Activated naive CD4-positive, alpha-beta T cell treated with anti-CD3 and anti-CD28 coated beads, Interleukin-2, amount 10 ng/mL, durations not matched to agents 7 days and 5 days (primary cell): Measurements from ENCODE around the gene CDH13.

ENCODE experiments used
- CTCF ChIA-PET: fragments of 350-600 bp; sonication (Branson Sonifier 250); formaldehyde crosslinking; loops from one replicate; lab custom pipeline; 2021; ENCODE audit warnings: antibody characterized with exemption; lab: Charles Lee
- DNase-seq: peaks from one replicate; pipeline ENCODE4 v3.0.0-alpha.2; 2020
- H3K27ac Mint-ChIP-seq: one replicate; pipeline ENCODE4 v1.8.0; 2021; ENCODE audit warnings: mild to moderate bottlenecking, moderate library complexity, mixed read lengths
- H3K27me3 Mint-ChIP-seq: one replicate; pipeline ENCODE4 v1.8.0; 2021; ENCODE audit warnings: mild to moderate bottlenecking, mixed read lengths
- H3K36me3 Mint-ChIP-seq: one replicate; pipeline ENCODE4 v1.8.0; 2021; ENCODE audit warnings: mixed read lengths
- H3K4me1 Mint-ChIP-seq: one replicate; pipeline ENCODE4 v1.8.0; 2021; ENCODE audit warnings: mixed read lengths
- H3K4me3 Mint-ChIP-seq: one replicate; pipeline ENCODE4 v1.8.0; 2021; ENCODE audit warnings: mild to moderate bottlenecking, moderate library complexity, mixed read lengths
- H3K9me3 Mint-ChIP-seq: one replicate; pipeline ENCODE4 v1.8.0; 2021; ENCODE audit warnings: mixed read lengths

Gene CDH13

DNA sequence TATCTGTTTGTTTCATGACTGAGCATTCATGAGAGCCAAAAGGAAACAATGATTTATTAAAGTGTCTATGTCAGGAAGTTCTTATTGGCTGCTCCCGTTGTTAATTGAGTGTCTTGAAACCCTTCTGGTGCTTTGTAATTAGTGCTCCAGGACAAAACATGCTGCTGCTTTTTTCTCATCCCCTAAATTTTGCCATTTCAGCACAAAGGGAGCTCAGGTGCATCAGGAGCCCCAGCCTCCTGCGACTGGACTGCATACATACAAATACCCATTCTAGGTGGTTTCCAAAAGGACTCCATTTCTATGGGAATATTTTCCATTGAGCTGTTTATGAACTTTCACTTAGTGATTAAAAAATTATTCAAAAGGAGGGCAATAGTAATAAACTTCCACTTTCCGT lies 354.0 kb downstream of the CDH13 start:
- Mint-ChIP-seq H3K4me3 (no peak overlapping the region), H3K9me3 (peaks cover 11% of the 10 kb centered on the region), H3K4me1 (no peaks in the 10 kb centered on the region), H3K27ac (no peak overlapping the region), H3K36me3 (no peaks in the 10 kb centered on the region), H3K27me3 (no peaks in the 10 kb centered on the region)
- DNase-seq: no peak
- CTCF ChIA-PET: no interaction called here

DNA sequence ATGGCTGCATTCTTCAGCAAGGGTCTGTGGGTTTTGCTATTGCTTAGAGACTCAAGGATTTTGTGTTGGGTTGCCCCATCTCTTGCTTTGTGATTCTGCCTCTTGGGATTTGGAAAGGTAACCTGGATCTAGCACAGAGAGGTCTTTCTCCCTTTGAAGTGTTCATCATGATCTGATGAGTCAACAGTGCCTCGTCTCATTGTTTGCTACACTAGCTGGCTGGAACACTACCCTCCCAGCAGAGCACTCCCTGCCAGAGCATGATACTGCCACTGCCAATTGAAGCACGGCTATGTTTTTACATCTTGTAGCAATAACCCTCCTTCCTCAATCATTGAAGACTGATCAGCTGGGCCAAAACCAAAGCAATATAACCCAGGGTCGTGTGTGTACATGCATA lies 361.0 kb downstream of the CDH13 start:
- Mint-ChIP-seq H3K9me3 (peaks cover 5% of the 10 kb centered on the region), H3K27ac (no peak overlapping the region), H3K36me3 (no peaks in the 10 kb centered on the region), H3K4me3 (no peak overlapping the region), H3K27me3 (no peaks in the 10 kb centered on the region), H3K4me1 (no peaks in the 10 kb centered on the region)
- CTCF ChIA-PET: no interaction called here
- DNase-seq: no peak

DNA sequence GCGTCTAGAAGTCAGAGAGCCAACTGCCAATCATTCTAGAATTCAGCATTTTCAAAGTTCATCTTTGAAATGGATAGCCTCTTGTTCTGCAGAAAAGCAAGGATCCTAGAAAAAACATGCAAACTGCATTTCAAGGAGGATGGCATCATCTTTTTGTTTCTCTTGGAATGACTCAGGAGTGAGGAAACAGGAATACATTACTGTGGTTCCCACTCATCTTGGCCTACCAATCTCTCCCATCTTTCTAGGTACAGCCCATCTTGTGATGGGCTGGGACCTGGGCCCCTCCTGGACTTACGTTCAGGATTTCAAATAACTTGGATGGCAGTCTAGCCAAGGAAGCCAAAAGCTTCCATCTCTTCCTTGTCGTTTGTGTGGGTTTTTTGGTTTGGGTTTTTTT lies 363.4 kb downstream of the CDH13 start:
- Mint-ChIP-seq H3K9me3 (peaks cover 5% of the 10 kb centered on the region), H3K36me3 (no peaks in the 10 kb centered on the region), H3K4me1 (no peaks in the 10 kb centered on the region), H3K27ac (no peak overlapping the region), H3K4me3 (no peak overlapping the region), H3K27me3 (no peaks in the 10 kb centered on the region)
- DNase-seq: no peak
- CTCF ChIA-PET: no interaction called here

DNA sequence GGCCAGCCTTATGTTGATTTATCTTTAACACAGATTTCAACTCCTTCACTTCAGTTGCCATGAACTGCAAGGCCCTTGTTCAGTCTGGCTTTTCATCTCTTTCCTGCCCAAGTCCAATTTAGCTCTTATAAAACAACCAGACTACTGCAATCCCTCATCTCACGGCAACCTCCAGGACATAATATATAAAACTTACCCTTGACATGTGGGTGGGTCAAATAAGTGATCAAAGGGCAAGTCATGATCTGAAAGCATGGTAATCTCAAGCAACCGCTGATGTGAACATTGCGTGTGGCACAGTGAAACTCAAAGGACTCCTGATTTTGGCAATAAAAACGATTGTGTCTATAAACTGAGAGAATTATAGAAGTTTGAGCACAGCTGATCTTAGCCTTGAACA lies 364.6 kb downstream of the CDH13 start:
- no peak for DNase-seq
- Mint-ChIP-seq H3K27ac (no peak overlapping the region), H3K36me3 (no peaks in the 10 kb centered on the region), H3K9me3 (peaks cover 5% of the 10 kb centered on the region), H3K27me3 (no peaks in the 10 kb centered on the region), H3K4me3 (no peak overlapping the region), H3K4me1 (no peaks in the 10 kb centered on the region)
- CTCF ChIA-PET: no interaction called here

DNA sequence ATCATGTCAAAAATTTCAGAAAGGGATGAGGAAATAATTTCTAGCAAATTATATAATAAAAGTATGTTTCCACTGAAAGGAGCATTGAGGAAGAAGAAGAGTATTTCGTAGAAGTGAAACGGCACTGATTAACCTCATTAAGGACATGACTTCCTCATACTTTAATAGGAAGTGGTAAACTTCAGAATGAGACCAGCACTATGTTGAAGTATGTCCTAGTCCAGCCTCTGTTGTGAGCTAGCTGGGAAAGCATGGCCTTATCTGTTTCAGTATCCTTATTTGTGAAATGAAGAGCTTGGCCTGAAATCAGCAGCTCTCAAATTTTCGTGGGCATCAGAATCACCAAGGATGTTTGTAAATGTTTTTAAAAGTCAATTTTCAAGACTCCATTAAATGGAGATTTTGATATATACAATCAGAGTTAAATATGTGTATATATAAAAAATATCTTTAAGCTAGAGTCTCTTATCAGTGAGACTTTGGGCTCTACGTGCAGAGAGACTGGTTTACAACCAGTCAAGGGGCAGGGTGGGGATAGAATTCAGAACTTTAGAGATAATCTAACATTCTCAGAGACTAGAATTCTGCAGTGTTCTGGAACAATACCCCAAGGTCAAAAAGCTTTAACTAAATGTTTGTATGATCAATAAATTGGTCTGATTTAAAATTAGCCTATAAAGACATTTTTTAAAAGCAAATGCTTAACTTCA lies 365.4 kb downstream of the CDH13 start:
- no peaks in the 10 kb centered on the region for H3K27me3 Mint-ChIP-seq
- no peak for DNase-seq
- no peaks in the 10 kb centered on the region for H3K36me3 Mint-ChIP-seq
- H3K4me3 Mint-ChIP-seq: no peak overlapping the region
- CTCF ChIA-PET: no interaction called here
- H3K9me3 Mint-ChIP-seq: peaks cover 5% of the 10 kb centered on the region
- H3K4me1 Mint-ChIP-seq: no peaks in the 10 kb centered on the region
- H3K27ac Mint-ChIP-seq: no peak overlapping the region

DNA sequence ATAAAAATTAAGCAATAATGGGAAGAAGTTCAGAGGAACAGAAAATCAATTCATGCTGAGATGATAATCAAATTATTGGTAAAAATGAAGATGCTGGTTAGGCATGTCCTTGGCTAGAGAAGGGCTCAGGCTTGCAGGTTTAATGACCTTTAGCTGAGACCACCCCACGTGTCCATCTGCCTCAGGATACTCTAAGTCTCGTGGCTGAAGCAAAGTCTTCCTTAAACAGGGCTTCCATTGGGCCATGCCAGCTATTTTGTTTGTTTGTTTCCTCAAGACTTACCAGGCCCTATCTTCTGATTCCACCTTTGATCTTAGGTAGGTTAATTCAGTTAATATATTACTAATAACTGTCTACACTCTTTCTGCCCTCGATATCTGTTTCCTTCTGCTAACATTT lies 366.0 kb downstream of the CDH13 start:
- CTCF ChIA-PET: no interaction called here
- Mint-ChIP-seq H3K9me3 (peaks cover 5% of the 10 kb centered on the region), H3K27ac (no peak overlapping the region), H3K4me1 (no peaks in the 10 kb centered on the region), H3K27me3 (no peaks in the 10 kb centered on the region), H3K4me3 (no peak overlapping the region), H3K36me3 (no peaks in the 10 kb centered on the region)
- DNase-seq: no peak

DNA sequence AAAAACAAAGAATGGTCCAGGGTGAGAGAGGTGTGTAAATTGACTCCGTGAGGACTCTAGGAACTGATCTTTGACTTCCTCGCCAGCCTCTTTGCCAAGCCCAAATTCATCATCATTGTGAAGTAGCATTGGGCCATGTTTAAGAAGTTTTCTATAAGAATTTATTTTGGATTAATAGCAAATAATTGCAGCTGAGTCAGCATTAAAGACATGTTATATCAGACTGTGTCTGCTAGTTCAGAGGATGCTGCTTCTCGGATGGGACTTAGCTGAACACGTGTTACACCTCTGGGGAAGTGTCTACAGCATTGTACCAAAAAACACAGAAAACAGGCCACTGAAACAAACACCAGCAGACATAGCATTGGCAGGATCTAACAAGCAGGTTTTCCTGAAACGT lies 366.6 kb downstream of the CDH13 start:
- CTCF ChIA-PET: no interaction called here
- Mint-ChIP-seq H3K4me1 (no peaks in the 10 kb centered on the region), H3K4me3 (no peak overlapping the region), H3K9me3 (peaks cover 3% of the 10 kb centered on the region), H3K27ac (no peak overlapping the region), H3K27me3 (no peaks in the 10 kb centered on the region), H3K36me3 (no peaks in the 10 kb centered on the region)
- no peak for DNase-seq

DNA sequence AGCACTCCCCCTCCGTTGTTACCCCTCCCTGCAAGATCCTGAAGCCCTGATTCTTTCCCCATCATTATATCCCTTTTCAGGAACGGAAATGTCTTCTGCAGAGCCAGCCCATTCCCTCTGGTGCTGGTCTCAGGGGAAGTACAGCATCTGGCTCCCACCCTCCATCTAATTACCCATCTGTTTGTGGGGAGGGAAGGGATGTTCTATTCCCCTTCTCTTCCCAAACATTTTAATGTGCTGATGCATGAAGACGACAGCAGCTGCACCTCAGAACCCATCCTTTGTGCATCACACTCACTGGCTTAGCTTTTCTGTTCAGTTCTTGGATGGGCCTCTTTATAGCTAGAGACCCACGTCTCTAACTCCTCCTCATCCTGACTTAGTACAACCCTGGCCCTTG lies 367.2 kb downstream of the CDH13 start:
- Mint-ChIP-seq H3K27me3 (no peaks in the 10 kb centered on the region), H3K4me1 (no peaks in the 10 kb centered on the region), H3K36me3 (no peaks in the 10 kb centered on the region), H3K9me3 (peaks cover 3% of the 10 kb centered on the region), H3K27ac (no peak overlapping the region), H3K4me3 (no peak overlapping the region)
- CTCF ChIA-PET: no interaction called here
- DNase-seq: no peak

DNA sequence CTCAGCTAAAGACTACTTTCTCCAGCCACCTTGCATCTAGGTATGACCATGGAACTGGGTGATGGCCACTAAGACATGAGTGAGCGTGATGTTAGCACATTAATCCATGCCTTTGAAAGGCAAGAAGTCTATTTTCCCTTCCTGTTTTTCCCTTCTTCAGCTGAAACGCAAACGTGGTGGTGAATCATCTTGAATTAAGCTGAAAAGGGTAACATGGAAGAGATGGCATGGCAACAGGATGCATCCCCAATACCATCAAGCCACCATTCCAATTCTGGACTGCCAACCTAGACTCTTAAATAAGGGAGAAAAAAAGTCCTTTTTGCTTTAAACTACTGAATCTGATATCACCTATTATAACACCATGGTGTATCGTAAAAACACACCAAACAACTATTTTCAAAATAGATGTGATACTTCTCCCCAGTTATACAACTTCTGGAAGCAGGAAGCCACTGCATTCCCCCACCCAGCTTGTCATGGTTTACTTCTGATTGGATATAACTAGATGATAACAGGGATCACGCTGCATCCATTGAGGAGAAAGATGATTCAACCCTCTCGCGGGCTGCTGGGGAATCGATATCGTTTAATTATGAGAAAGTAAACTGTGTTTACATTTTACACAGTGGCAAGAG lies 368.6 kb downstream of the CDH13 start:
- Mint-ChIP-seq H3K4me3 (no peak overlapping the region), H3K27me3 (no peaks in the 10 kb centered on the region), H3K9me3 (no peaks in the 10 kb centered on the region), H3K27ac (no peak overlapping the region), H3K4me1 (no peaks in the 10 kb centered on the region), H3K36me3 (no peaks in the 10 kb centered on the region)
- no peak for DNase-seq
- CTCF ChIA-PET: no interaction called here

DNA sequence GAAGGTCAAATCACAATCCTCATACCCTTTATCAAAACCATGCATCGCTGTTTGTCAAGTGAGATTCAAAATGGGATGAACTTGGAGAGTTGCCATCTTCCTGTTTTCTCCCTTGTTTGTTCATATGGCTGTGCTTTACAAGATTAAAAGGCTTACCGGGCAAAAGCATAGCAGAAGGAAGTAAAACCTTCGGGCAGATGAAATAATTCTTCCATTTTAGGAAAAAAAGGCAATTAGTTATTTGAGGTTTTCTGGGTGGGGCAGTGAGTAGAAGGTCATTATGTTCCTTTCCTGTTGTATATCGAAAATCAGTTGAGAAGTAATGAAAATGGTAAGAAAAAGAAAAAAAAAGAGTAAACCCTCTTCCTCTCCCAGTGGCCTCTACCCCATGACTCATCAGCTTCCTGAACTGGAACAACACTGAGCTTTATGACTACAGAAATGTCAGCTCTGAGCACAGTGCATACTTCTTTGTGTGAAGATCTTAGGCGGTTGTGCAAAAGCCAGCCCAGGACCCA lies 369.2 kb downstream of the CDH13 start:
- no peaks in the 10 kb centered on the region for H3K4me1 Mint-ChIP-seq
- CTCF ChIA-PET: no interaction called here
- peaks cover 3% of the 10 kb centered on the region for H3K9me3 Mint-ChIP-seq
- no peak overlapping the region for H3K27ac Mint-ChIP-seq
- H3K4me3 Mint-ChIP-seq: no peak overlapping the region
- H3K27me3 Mint-ChIP-seq: no peaks in the 10 kb centered on the region
- no peaks in the 10 kb centered on the region for H3K36me3 Mint-ChIP-seq
- DNase-seq: no peak

DNA sequence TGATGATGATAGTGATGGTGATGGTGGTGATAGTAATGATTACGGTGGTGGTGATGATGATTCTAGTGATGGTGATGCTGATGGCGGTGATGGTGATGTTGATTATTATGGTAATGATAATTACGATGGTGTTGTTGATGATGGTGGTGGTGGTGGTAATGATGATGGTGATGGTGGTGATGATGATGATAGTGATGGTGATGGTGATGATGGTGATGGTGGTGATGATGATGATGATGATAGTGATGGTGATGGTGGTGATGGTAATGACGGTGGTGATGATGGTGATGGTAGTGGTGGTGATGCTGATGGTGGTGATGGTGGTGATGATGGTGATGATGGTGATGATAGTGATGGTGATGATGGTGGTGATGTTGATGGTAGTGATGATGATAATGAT lies 370.0 kb downstream of the CDH13 start:
- DNase-seq: no peak

DNA sequence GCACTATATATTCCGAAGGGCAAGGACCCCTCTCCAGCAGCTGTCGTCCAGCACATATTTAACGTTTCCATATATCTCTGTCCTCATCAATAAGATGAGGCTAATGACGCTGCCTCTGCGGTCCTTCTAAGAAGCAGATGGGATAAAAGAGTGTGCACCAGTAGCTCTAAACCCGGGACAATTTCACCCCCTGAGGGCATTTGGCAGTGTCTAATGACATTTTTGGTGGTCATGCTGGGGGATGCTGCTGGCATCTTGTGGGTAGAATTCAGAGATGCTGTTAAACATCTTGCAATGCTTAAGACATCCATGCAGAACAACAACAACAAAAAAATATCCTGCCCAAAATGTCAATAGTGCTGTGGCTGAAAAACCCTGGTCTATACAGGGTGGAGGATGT lies 372.9 kb downstream of the CDH13 start:
- Mint-ChIP-seq H3K27ac (no peak overlapping the region), H3K27me3 (no peaks in the 10 kb centered on the region), H3K4me1 (no peaks in the 10 kb centered on the region), H3K36me3 (no peaks in the 10 kb centered on the region), H3K9me3 (peaks cover 12% of the 10 kb centered on the region), H3K4me3 (no peak overlapping the region)
- CTCF ChIA-PET: no interaction called here
- no peak for DNase-seq

More for the DNA sequence above, 370.0 kb downstream of the CDH13 start:
- H3K4me1 Mint-ChIP-seq: no peaks in the 10 kb centered on the region
- H3K27me3 Mint-ChIP-seq: no peaks in the 10 kb centered on the region
- H3K4me3 Mint-ChIP-seq: no peak overlapping the region
- peaks cover 8% of the 10 kb centered on the region for H3K9me3 Mint-ChIP-seq
- H3K36me3 Mint-ChIP-seq: no peaks in the 10 kb centered on the region
- H3K27ac Mint-ChIP-seq: no peak overlapping the region
- CTCF ChIA-PET: no interaction called here

DNA sequence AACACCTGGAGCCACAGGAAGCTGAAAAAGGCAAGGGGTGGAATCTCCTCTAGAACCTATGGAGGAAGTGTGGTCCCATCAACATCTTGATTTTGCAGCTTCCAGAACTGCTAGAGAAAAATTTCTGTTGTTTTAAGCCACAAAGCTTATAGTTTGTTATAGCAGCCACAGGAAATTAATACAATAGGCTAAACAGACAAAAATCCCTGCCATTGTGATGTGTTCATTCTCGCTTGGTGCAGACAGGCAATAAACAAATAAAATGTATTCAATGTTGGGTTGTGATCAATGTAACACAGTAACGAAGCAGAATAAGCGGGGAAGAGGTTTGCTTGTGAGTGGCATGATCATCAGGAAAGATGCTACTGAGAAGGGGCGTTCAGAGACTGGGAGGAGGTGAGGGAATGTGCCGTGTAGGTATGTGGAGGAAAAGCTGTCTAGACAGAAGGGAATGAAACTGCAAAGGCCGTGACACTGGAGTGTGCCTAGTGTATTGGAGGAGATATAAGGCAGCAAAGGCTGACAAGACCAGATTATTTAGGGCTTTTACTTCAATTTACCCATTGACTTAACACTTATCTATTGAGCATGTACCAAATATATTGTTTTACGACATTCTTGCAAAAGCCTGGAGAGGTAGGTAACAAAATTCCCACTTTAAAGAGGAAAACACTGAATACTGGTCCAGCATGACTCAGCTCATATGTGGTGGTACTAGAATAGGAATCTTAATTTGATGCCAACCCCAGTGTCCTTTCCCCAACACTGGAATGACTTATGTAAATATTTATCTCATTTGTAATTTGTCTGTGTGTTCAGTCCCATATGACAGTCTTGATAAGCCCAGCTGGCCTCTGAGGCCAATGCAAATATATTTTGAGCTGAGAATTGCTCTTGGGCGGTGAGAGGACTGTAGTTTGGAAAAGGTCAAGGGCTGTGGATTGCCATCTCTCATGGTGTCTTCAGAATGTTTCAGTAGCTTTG lies 375.9 kb downstream of the CDH13 start:
- no peak for DNase-seq

DNA sequence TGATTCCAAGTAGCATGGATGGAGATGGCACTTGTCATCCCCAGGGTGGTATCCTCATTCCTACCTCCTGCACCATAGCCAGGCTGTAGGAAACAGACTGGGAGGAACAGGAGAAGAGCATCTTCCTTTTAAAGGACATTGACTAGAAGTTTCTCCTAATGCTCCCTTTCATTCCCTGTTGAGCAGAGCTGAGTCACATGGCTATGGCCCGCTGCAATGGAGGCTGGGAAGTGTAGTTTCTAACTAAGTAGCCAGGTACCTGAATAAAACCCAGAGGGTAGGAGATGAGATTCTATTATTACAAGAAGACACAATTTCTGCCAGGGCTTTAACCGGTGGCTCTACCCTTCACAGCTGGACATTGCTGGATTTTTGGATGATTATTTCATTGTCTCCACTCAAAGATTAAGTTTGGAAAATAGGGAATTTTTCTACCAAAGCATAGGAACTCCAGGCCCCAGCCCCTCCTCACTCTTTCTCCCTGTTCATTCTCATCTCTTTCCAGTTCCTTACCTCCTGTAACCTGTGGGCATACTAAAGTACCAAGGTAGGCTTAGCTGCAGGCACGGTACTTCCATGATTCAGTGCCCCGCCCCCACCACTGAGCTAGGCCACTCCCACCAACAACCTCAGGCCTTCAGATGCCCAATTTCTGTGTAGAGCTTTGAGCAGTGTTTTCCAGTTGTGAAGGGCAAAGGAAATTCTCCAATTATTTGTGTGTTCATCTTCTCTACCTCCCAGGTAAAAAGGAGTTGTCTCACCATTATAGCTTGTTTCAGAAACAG lies 378.3 kb downstream of the CDH13 start:
- CTCF ChIA-PET: no interaction called here
- Mint-ChIP-seq H3K27me3 (no peaks in the 10 kb centered on the region), H3K36me3 (no peaks in the 10 kb centered on the region), H3K4me3 (no peak overlapping the region), H3K4me1 (no peaks in the 10 kb centered on the region), H3K9me3 (peaks cover 16% of the 10 kb centered on the region), H3K27ac (no peak overlapping the region)
- no peak for DNase-seq

More for the DNA sequence above, 375.9 kb downstream of the CDH13 start:
- no peaks in the 10 kb centered on the region for H3K4me1 Mint-ChIP-seq
- peaks cover 12% of the 10 kb centered on the region for H3K9me3 Mint-ChIP-seq
- no peaks in the 10 kb centered on the region for H3K36me3 Mint-ChIP-seq
- no peaks in the 10 kb centered on the region for H3K27me3 Mint-ChIP-seq
- H3K27ac Mint-ChIP-seq: no peak overlapping the region
- CTCF ChIA-PET: no interaction called here
- H3K4me3 Mint-ChIP-seq: no peak overlapping the region
